CD4-positive, alpha-beta T cell treated with Interleukin-4 for 1 hour (primary cell): Measurements from ENCODE around the gene MUC6.
A peak's percentile ranks its signal among the peaks of the same experiment; 100 is the strongest.

Source experiments
- DNase-seq, 2 donors: peaks; one replicate each; pipeline ENCODE4 v3.0.0-alpha.2; 2020 to 2022

MUC6 gene

DNA sequence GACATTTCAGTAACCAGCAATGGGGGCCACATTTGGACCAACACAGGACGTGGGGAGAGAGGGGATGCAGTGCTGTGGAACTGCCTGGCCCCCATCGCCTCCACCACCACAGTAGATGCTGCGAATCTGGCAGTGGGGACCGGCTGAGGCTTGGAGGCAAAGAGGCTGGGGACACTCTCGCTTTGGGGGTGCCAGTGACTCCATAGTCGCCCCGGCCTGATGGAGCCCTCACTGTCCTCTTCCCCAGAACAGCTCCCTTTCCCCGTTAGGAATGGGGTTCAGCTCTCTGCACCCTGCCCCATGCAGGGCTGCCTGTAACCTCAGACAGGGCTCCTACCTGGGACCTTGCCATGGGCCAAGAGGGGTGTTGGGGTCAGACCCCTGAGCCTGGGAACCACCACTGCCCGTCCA lies 36.3 kb upstream of the MUC6 start:
- DNase-seq, result no peak

DNA sequence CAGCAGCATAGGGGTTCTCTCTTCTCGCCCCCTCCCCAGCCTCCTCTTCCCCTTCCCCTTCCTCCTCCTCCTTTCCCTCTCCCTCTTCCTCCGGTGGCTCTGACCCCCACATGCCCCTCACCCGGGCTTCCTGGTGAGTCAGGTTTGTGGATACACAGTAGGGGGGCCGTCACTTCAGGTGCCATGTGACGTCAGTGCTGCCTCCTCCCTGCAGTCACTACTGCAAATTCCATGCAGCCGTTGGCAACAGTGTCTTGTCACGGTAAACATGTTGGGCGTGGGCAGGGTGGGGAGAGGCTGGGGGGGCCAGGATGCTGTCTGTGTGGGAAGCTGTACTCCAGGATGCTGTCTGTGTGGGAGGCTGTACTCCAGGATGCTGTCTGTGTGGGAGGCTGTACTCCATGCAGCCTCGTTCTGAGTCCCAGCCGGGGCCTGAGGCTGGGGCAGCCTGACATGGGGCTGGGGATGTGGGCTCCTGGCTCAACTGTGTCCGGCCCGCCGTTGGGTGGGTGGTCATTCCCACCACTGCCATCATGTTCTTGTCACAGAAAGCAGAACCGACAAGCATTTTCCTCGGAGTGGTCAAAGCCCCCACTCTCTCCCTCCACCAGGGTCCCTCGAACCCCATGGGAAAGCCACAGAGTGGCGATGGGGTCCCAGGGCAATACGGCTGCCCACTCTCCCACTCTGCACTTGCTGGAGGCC lies 35.8 kb upstream of the MUC6 start:
- DNase-seq, result no peak

DNA sequence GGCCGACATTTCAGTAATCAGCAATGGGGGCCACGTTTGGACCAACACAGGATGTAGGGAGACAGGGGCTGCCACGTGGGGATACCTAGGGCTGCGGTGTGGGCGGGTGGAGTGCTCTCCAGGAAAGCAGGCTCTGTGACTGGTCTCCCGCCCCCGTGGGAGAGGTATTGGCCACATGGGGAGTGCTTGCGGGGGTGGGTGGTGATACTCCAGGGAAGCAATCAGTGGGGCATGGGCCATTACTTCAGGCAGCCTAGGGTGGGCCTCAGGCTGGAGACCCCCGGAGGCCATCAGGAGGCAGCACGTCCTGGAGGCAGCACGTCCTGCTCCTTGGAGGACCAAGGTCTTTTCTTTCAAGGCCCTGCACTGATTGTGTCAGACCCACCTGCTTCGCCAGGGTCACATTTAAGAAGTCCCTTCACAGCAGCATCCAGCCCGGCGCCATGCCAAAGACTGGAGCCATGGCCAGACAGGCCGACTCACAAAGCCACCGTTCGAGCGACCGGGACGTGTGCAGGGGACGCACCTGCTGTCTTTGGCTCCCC lies 35.1 kb upstream of the MUC6 start:
- DNase-seq, result no peak

DNA sequence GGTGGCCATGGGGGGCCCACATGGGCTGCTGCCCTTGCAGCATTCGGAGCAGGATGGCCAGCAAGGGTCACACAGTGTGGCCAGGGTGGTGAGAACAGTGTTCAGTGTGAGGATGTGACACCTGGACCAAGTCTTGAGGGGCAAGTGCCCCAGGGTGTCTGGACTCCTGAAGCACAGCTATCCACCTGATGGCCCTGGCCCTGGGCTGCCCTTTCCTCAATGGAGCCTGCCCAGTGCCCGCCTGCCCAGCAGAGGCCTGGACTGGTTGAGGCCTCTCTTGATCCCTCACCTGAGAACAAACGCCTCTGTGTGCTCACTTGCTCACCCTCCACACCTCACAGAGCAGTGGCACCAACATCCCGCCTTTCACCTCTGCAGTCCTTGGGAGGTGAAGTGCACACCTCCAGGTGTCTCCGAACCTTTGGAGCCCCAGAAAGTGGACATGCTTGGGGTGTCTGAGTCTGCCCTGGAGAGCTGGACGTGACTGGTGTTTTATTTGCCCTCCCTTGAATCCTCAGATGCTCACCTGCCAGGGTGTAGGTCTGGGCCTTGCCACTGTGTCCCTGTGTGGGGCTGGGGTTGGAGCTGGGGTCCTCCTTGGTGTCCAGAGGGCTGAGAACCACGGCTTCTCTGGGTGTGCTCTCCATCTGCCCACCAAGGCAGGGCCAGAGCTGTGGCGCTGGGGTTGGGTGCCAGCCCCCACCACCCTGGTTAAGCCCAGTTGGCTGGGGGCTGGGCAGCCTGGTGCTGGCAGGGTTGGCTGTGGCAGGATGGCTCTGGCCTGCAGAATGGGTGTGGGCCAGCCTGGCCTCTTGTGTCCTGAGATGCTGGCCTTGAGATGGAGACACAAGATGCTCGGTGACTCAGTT lies 34.3 kb upstream of the MUC6 start:
- DNase-seq, result no peak

DNA sequence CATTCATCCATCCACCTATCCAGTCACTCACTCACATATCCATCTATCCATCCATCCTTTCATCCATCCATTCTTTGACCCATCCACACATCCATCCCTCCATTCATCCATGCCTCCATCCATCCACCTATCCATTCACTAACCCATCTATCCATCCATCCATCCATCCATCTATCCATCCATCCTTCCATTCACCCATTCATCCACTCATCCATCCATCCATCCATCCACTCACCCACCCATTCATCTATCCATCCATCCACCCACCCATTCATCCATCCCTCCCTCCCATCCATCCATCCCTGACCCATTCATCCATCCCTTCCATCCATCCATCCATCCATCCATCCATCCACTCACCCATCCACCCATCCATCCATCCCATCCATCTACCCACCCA lies 33.2 kb upstream of the MUC6 start:
- no peak for DNase-seq

DNA sequence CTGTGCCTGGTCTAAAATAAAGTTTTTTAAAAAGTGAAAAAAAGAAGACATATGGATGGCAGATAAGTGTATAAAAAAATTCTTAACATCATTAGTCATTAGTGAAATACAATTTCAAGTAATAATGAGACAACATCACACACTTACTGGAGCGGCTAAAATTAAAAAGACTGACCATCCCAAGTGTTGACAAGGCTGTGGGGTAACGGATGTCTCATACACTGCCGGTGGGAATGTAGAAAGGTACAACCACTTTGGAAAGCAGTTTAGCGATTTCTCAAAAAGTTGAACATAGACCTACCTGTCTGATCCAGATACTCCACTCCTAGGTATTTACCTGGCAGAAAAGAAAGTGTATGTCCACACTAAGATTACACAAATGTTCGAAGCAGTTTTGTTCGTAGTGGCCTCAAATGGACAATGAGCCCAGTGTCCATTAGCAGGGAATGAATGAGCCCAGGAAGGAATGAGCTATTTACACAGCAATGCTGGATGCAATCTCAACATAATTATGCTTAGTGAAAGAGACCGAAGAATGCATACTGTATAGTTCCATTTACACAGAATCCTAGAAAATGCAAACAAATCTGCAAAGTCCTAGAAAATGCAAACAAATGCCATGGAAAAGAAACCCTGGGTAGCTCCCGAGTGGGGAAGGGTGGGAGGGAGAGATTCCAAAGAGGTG lies 31.4 kb upstream of the MUC6 start:
- no peak for DNase-seq

DNA sequence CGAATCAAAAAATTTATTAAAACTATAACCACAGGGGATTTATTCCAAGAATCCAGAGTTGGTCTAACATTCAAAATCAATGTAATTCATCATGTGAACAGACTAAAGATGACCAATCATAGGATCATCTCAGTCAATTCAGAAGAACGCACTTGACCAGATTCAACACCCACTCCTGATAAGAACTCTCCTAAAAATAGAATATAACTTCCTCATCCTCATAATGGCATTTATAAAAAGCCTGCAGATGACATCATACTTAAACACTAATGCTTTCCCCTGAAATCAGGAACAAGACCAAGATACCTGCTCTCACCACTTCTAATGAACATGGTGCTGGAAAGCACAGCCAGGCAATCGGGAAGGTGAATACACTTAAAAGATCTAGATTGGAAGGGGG lies 27.6 kb upstream of the MUC6 start:
- DNase-seq, result no peak

DNA sequence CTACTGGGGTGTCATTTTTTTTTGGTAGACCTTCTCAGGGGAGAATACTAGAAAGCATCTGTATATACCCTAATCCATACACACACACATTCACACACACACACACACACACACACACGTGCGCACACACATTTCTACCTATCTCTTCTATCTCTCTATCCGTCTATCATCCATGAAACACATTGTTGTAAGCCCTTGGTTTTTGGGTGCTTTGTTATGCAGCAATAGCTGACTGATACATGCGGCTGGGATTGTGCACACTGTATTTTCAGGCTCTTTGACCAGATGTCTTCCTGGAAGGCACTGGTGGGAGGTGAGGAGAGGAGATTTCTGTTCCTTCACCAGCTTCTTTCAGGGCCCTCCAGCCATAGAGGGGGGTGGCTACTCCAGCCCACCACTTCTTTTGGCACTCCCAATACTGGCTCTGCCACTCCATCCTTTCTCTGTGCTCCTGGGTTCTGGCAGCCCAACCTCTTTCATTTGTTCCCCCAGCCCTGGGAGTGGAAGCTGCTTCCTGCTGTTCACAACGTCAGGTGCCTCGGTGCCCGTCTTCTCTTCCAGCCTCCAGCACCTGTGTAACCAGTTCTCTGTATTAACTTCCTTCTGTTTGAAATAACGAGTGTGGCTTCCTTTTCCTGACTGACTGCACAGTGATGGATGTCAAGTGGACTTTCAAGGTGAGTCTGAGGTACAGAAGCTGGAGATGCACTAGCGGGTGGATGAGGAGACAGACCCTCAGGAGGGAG lies 25.7 kb upstream of the MUC6 start:
- no peak for DNase-seq

DNA sequence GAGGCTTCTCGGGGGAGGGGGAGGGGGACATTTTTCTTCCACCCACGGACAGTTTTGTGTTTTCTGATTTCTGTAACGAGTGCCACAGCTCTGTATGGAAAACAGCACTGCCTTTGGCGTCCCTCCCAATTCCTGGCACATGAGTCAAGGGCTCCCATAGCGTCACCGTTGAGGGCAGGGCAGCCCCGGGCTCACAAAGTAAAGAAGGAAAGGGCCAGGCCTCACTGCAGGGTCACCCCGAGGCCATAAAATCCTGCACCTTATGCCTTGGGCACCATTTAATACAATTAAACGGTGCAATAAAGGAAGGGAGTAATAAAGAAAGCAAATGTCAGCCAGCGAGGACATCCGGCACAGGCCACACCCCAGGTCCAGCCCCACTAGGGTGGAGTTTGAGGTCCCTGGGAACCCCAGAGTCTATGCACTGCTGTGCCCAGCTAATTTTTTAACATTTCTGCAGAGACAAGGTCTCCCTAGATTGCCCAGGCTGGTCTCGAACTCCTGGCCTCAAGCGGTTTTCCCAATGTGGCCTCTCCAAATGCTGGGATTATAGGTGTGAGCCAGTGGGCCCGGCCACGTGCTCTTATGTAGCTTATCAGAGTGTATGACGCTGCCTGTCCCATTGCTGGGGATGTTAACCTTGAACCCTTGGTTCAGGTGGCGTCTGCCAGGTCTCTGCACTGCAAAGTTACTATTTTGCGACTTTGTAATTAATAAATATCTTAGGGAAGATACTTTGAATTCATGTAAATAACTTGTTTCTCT lies 24.5 kb upstream of the MUC6 start:
- no peak for DNase-seq

DNA sequence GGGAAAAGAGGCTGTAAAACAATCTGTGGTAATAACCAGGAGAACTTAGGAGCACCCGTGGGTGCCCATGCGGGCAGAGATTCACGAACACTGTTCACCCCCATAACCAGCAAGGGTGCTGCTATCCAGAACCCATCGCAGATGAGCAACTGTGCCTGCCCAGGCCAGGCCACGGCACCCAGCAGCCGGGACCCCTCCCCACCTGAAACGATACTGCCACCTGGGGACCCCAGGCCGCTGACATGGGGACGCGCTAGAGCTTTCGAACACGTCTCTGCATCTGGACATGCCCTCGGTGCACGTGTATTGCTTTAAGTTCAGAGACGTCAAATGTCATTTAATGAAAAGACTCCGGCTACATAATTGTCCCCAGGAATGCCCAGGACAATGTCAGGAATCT lies 23.9 kb upstream of the MUC6 start:
- DNase-seq, result peak in 1 of 2 donors; percentile 9

DNA sequence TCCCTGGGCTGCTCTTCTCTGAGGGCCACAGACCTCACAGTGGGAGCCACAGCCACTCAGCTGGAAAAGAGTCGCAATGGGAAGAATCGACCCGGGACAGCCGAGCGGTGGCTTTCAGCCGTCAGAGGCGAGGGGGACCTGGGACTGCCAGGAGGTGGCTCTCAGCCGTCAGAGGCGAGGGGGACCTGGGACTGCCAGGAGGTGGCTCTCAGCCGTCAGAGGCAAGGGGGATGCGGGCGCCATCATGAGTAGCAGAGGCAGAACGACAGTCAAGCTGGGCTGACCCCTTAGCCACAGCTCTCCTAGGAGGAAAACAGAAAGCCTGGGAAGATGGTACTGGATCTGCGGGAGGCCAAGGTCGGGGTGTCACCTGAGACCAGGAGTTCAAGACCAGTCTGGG lies 23.2 kb upstream of the MUC6 start:
- peak in 1 of 2 donors; percentile 10 for DNase-seq

DNA sequence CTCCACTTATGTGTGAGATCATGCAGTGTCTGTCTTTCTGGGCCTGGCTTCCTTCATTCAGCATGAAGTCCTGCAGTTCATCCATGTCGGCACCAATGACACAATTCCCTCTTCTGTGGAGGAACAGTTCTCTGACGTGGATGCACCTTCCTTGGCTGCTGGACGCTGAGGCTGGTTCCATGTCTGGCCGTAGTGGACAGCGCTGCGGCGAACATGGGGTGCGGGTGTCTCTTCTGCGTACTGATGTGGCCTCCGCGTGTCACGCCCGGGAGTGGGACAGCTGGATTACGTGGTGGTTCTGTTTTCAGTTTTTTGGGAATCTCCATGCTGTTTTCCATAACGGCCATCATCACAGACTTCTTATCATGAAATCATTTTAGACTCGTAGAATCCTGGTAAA lies 21.3 kb upstream of the MUC6 start:
- no peak for DNase-seq

DNA sequence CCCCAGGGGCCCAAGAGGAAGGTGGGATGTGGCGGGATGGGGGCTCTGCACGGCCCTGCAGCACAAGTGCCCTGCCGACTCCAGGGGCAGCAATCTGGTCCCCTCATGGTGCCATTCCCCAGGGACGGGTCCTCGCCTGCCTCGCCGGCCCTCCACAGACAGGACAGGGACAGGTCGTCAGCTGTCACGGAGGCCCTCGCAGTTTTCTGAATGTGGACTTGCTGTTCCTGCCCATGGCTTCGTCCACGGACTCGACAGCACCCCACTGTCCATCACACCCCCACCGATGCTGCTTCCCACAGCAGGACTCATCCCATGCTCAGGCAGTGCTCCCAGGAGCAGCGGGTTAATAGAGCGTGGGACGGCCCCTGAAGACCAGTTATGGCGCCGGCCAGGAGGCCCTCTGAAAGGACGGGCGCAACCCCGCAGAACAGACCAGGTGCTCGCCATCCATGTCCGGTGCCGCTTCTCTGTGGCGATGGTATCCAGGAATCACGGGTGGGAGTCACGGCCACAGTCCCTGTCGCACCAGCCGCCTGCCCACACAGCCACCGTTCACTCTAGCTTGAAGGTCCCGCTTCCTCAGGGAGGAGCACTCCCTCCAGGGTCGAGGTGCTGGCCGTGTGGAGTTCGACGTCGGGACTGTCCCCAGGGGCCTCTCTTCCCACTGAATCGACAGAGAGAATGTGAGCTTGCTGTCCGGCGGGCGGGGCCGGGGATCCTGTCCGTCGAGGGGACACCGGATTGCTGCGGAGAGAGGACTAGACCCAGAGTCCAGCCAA lies 19.7 kb upstream of the MUC6 start:
- DNase-seq, result no peak

DNA sequence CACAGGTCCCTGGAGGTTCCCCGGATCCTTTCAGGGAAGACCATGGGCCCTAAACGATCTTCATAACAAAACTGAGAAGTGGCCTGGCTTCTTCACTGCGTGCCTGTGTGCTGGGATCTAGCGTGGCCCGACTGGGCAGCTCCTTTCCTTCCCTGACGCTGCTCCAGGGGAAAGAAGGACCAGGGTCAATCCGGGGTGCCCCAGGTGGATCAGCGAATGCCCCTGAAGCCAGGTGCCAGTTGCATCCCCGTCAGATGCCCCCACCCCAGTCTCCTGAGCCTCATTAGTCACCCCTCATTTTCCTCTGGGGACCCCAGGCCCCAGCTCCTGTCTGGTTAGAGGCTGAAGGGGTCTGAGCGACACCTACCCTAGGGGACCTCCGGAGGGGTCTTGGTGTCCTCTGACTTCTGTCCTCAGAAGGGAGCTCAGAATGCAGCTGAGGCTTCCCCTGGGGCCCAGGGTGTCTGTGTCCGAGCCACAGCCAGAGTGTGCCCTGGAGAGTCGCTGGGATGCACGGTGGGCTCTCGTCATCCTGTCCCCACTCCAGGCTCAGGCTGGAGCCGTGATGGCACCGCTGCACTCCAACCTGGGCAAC lies 18.7 kb upstream of the MUC6 start:
- no peak for DNase-seq

DNA sequence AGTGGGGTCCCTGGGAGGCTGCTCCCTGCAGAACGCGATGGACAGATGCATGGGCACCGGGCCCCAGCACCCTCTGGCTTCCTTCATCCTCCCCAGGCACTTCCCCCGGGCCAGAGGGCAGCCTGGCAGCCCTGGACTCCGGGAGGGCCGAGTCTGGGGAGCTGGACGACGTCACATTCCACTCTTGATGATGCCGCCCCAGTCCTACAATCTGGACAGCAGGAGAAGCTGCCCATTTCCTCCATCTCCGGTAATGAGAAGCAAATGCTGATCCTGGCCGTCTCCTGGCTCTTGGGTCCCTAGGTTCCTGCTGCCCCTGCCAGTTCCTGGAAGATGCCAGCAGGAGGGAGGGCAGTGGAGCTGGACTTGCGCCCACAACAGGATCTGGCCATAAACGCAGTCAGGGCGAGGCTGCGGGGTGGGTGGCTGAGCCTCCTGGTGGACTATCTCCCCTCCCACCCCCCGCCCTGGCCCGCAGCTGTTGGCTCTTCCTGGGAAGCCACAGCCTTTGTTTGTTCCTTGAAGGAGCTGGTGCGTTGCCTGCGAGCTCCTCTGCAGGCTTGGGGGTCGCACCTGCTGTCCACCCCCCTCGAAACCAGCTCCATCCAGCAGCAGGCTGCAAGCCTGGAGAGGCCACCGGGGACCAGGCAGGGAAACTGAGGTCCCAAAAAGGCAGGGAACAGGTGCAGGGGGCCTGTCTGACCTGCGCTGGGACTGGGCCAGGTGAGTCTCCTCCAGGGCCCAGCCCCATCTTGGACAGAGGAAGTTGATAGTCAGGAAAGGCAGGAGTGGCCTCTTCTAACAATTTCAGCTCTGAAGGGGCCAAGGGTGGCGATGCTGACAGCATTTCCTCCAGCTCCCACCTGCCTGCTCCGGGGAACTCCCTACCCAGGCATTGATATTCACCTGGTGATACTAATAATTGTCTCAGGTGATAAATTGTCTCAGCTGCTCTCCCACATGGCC lies 17.9 kb upstream of the MUC6 start:
- DNase-seq, result no peak

DNA sequence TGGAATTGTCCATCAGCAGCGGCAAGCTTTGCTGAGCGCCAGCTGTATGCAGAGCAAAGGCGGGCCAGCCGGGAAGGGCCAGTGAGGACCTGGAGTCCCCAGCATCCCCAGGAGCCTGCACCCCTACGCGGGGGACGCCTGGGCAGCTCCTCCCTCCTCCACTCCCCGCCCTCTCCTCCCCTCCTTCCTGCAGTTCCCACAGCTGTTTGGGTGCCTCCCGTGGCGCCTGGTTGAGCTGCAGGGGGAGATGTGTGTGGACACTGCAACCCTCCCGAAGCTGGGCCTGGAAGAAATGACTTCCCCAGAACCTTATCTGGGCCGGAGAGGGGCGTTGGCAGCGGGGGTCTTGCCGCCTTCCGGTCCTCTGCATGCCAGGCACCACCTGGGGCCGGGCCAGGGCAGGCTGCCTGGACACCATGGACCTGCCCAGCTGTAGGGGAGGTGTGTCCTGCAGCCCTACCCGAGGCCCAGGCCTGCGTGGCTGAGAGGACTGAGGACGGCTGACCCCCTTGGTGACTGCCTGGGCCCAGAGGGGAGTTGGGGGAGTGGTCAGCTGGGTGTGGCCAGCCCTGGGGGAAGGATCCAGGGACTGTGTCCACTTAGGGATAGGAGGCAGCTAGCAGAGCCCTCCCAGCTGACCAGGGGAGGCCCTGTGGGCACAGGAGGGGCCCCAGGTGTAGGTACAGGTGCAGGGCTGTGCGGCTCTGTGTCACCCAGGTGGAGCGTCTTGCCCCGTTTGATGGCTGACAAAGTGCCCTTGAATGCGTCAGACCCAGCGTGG lies 16.8 kb upstream of the MUC6 start:
- no peak for DNase-seq

DNA sequence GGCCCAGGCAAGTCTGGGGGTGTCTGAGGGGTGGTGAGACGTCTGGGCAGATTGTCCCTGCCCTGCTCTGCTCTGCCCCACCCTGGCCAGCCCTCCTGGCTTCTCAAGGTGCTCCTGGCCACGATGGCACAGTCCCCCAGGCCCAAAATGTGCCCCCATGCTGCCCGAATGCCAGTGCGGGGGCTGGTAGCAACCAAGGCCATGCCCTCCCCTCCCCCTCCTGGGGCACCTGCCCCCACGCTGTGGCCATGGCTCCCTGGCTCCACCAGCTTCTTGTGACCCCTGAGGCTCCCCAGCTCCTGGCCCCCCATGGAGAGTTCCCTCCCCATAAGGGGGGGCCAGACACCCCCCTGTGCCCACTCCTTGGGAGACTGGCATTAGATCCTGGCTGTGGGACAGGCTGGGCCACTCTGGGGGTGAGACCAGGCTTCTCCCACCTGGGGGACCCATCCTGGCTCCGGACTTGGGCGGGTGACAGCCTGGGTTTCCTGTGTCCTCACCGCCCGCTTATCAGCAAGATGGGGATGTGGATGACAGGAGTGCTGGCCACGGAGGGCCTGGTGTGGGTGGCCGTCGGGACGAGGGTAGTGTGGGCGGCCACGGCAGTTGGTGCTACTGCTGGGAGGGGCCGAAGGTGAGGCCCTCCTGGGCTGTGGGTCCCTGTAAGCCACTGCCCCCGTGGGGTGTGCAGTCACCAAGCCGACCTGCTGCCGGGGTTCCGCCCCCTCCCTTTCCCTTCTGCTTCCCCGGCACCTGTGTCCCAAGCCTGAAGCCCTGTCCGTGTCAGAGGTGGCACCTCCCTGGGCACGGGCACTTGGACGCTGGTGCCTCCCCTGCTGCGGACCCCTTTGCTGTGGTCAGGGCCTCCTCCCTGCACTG lies 15.9 kb upstream of the MUC6 start:
- DNase-seq, result no peak
